SK-MEL-5 (cell line): ENCODE results near the gene NTRK2. TPM values are rescaled to one million over a fixed set of nuclear protein-coding genes. Genes with fewer than 3 reads are reported as not detected.

Experiments used
- DNase-seq: peaks from one replicate; pipeline ENCODE4 v3.0.0-alpha.2; 2016; ENCODE audit warnings: low read depth, low spot score
- in situ Hi-C: cut with HindIII; loops from 2 replicates; pipeline ENCODE4 v1.10.0; 2016; ENCODE audit warnings: low sequenced_read_pairs, high pct_unique_total_duplicates, low pct_unique_long_range_greater_than_20kb
- total RNA-seq: library from RNA; depleted of rRNA; stranded (reverse); fragments of >200 nt; shearing (Covaris generic); gene quantifications from 2 replicates; pipeline ENCODE4 v1.2.3, GENCODE V29; 2014

Gene NTRK2
- total RNA-seq, 1 experiment from 2014 or later, result 1.0 TPM

DNA sequence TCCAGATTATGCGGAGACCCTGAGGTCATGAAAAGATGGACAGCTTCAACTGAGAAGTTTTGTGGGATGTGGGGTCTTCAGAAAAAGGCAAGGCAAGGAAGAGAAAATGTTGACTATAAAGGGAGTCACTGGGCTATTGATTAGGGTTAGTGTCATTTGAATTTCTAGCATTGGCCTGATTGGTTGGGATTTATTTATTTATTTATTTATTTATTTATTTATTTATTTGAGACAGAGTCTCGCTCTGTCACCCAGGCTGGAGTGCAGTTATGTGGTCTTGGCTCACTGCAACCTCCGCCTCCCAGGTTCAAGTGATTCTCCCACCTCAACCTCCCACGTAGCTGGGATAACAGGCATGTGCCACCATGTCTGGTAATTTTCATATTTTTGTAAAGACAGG, 279.7 kb downstream of the NTRK2 start:
- in situ Hi-C loops, result loop anchor here (25.0 kb wide), 1 partner anchor 237 kb away; no protein-coding TSS in a partner anchor
- no peak for DNase-seq

- in situ Hi-C loops, result loop anchor here (25.0 kb wide), 1 partner anchor 238 kb away; no protein-coding TSS in a partner anchor
- DNase-seq, result no peak
These were observed 280.4 kb downstream of the NTRK2 start for GRCh38 chr9:84949971-84950370.

- in situ Hi-C loops, result no loop called here
- DNase-seq, result no peak
These were observed 281.6 kb downstream of the NTRK2 start for GRCh38 chr9:84950879-84951811.

DNA sequence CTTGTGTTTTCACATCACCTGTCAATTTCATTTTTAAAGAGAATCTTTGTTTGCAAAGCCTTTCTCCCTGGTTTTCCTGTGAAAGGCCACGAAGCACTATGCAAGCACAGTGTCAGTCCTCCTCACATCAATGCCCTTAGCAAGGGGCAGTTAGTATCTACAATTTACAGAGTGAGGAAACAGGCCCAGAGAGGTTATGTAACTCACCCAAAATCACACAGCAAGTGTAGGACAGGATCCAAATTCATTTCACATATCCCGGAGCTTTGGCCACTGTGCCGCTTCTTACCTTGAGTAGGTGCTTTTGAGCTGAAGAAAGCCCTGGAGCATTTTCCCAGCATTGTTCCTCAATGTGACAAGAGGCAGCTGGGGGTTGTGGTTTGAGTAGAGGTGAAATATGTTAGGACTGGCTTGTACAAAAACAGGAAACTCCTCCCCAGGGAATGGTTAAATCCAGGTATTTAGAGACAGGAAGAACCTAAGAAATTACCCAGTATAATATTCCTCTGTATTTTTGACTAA, 283.8 kb downstream of the NTRK2 start:
- no peak for DNase-seq
- in situ Hi-C loops, result no loop called here

- in situ Hi-C loops, result no loop called here
- DNase-seq, result peak; percentile 76
These were observed 284.5 kb downstream of the NTRK2 start for GRCh38 chr9:84953797-84954705.

DNA sequence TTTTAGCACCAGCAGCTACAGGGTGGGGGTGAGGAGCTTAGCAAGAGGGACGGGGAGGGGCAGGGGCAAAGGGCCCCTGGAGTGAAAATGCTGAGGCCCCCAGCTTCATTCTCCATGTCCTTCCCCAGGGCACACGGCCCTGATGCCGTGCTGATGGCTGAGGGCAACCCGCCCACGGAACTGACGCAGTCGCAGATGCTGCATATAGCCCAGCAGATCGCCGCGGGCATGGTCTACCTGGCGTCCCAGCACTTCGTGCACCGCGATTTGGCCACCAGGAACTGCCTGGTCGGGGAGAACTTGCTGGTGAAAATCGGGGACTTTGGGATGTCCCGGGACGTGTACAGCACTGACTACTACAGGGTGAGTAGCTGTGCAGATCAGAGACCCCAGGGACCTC, 285.6 kb downstream of the NTRK2 start:
- DNase-seq, result no peak
- in situ Hi-C loops, result no loop called here

DNA sequence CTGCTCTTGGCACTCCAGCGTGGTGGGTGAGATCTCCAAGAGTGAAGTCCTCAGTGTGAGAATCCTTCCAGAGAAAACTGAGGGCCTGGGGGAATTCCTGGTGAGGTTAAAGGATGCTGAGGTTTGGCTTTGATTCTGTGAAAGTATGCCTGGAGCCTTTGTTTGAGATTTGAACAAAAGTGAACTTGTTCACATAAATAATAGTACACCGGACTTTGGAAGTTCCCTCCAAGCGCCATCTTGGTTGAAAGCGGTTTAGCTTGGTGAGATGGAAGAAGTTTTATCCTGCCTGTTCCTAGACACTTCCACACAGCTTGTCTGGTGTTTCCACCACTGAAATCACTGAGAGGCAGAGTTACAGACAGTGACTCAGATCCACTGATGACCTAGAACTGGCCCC, 286.4 kb downstream of the NTRK2 start:
- in situ Hi-C loops, result no loop called here
- peak; percentile 20 for DNase-seq

- no peak for DNase-seq
- in situ Hi-C loops, result no loop called here
These were observed 289.8 kb downstream of the NTRK2 start for GRCh38 chr9:84959339-84959738.

DNA sequence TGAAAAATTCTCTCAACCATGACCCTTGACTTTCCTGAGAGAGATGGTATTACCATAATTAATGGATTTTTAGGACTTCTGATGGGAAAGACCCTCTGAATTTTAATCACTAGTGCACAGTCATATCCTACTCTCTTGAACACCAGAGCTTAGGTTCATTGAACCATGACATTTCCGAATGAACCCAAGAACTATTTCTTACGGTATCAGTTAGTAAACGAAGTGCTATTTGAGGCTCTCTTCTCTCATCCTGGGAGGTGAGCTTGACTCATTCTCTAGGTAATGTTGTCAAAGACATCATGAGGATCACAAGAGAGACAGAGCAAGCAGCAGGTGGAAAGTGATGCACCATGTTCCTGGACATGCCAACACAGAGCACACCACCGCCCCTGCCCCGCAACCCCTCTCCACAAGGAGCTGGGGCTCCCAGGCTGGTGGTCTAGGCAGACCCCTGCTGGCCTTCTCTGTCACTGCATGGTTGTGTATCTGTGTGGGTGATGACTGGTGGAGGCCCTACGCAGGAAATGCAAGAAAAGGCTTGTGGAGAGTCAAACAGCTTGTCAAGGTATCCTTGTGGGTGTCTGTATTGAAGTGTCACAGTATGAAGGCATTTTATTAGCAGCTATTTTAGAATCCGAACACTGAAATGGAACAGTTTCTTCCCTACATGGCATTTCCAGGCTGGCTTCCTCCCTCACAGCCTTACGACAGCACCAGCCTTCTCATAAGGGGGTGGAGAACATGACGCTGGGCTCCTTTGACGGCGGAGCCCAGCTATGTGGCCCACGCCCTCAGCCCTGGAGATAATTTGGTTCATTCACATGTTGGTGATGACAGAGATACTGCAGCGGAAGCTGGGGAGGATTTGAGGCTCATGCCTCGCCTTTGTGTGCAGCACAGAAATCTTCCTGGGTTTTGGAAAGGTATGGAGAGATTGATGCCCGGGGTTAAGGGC, 297.6 kb downstream of the NTRK2 start:
- DNase-seq, result peak; percentile 10
- in situ Hi-C loops, result no loop called here

DNA sequence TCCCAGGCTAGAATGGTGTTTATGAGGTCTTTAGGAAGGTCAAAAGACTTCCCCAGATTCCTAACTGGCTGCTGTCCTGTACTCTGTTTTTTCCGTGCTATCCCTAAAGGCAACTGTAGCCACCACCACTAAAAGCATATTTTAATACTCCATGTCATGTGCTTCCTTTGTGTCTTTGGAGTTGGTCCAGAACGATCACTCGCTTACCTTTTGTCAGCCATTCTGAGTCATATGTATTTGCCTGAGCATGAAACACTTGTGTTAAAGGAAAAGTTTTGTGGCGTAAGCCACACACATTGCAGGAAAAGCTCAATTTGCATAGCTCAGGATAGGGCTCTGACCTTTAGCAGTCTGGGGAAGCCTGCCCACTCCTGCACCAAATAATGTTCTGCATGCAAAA, 299.6 kb downstream of the NTRK2 start:
- DNase-seq, result peak; percentile 77

GRCh38 chr9:84969736-84970135, 300.2 kb downstream of the NTRK2 start:
- in situ Hi-C loops, result no loop called here

More for the DNA sequence above, 299.6 kb downstream of the NTRK2 start:
- in situ Hi-C loops, result no loop called here

DNA sequence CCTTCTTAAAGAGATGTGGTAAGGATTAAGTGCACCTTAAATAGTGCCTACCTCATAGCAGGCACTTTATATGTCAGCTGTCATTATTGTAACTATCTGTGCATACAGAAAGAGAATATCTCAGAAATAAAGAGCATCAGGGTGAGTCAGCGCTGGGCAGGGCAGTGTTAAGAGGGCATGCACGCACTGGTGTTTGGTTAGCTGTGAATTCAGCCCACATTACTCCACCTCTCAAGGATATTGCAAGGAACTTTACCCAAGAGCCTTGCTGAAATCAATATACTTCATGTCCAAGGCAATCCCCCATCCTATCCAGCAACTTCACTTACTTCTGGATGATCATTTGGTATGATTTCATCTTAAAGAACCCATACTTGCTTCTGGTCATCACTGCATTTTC, 300.9 kb downstream of the NTRK2 start:
- DNase-seq, result no peak
- in situ Hi-C loops, result no loop called here

More at GRCh38 chr9:84969736-84970135, 300.2 kb downstream of the NTRK2 start:
- DNase-seq, result no peak

GRCh38 chr9:84971571-84971970, 302.0 kb downstream of the NTRK2 start:
- in situ Hi-C loops, result no loop called here
- no peak for DNase-seq

DNA sequence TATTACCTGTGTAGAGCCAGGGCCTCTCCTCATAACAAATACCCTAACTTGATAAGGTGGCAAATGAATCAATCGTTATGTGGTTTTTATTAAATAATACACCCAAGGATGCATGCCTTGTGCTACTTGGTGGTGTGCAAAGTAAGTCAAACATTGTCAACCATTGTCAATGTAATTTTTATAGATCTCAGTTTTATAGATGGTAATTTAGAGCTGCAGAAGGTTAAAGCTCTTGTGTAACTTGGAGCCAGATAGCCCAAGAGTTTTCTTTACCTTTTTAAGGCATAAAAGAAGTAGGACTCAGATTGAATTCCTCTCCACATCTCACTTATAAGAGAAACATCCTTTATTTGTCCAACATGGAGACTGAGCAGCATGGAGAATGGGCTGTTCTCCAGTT, 304.7 kb downstream of the NTRK2 start:
- no peak for DNase-seq
- in situ Hi-C loops, result no loop called here

DNA sequence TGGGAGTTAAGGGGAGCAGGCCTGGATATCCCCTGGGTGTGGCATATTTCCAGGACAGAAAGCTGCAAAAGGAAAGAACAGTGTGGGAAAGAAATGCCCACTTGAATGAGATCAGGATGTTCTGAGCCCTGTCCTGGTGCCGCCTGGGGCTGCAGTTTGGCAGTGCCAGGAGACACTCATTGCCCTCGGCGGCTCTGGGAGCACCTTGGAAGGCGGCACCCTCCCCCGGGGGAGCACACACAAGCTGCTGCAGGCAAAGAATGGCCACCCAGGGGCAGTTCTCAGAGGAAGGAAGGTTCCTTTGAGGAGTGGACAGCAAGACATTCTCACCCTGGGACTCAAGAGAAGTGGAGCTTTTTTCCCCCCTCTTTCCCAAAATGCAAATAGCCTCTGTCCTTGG, 305.3 kb downstream of the NTRK2 start:
- DNase-seq, result no peak
- in situ Hi-C loops, result no loop called here

DNA sequence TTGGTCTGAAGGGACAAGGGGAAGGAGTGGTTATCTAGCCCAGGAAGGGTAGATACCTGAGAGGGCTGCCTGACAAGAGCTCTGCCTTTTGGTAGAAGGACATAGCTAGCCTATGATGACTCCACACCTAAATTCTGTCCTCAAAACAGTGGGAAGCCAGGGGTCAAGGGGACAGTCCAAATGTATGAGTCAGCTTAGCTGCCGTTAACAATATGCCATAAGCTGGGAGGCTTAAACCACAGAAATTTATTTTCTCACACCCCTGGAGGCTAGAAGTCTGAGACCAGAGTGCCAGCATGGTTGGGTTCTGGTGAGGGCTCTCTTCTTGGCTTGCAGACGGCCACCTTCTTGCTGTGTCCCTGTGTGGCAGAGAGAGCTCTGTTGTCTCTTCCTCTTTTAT, 306.4 kb downstream of the NTRK2 start:
- DNase-seq, result no peak
- in situ Hi-C loops, result no loop called here

GRCh38 chr9:84978661-84979060, 309.1 kb downstream of the NTRK2 start:
- no peak for DNase-seq

More at GRCh38 chr9:84978661-84979060, 309.1 kb downstream of the NTRK2 start:
- in situ Hi-C loops, result no loop called here
